Left forelimb (tissue), 1 donor: ENCODE results near the gene UHRF2.
"Not testable (repeated sequence)": the region's sequence is repeated elsewhere in the genome, so short reads cannot be mapped to it uniquely, and the experiment has no call there.

ENCODE experiments used
- DNase-seq: peaks from one replicate; pipeline ENCODE4 v3.0.0-alpha.2; 2018; ENCODE audit warnings: low spot score

The UHRF2 gene

GRCh38 chr9:6489099-6489498 lies 76.1 kb downstream of the UHRF2 start:
- DNase-seq, result no peak

GRCh38 chr9:6490863-6491262 lies 77.9 kb downstream of the UHRF2 start:
- DNase-seq, result no peak

- no peak for DNase-seq
Observed at GRCh38 chr9:6495466-6495865, 82.5 kb downstream of the UHRF2 start.

- no peak for DNase-seq
Observed at GRCh38 chr9:6498982-6499381, 86.0 kb downstream of the UHRF2 start.

GRCh38 chr9:6501526-6502210 lies 88.7 kb downstream of the UHRF2 start:
- DNase-seq, result no peak

GRCh38 chr9:6502399-6502798 lies 89.4 kb downstream of the UHRF2 start:
- no peak for DNase-seq

GRCh38 chr9:6506571-6506970 lies 93.6 kb downstream of the UHRF2 start:
- no peak for DNase-seq

- no peak for DNase-seq
Observed at GRCh38 chr9:6512085-6512657, 99.2 kb downstream of the UHRF2 start.

GRCh38 chr9:6522263-6522662 lies 109.3 kb downstream of the UHRF2 start:
- DNase-seq, result no peak

GRCh38 chr9:6525326-6526045 lies 112.5 kb downstream of the UHRF2 start:
- DNase-seq, result no peak

- no peak for DNase-seq
Observed at GRCh38 chr9:6535594-6535993, 122.6 kb downstream of the UHRF2 start.

- no peak for DNase-seq
Observed at GRCh38 chr9:6538666-6539071, 125.7 kb downstream of the UHRF2 start.

- DNase-seq, result not testable (repeated sequence)
Observed at GRCh38 chr9:6542617-6543016, 129.6 kb downstream of the UHRF2 start.

GRCh38 chr9:6543204-6543603 lies 130.2 kb downstream of the UHRF2 start:
- DNase-seq, result no peak

GRCh38 chr9:6545017-6545691 lies 132.2 kb downstream of the UHRF2 start:
- DNase-seq, result no peak

GRCh38 chr9:6549106-6549800 lies 136.3 kb downstream of the UHRF2 start:
- no peak for DNase-seq

- DNase-seq, result no peak
Observed at GRCh38 chr9:6551136-6551535, 138.1 kb downstream of the UHRF2 start.

- DNase-seq, result no peak
Observed at GRCh38 chr9:6552033-6552432, 139.0 kb downstream of the UHRF2 start.

GRCh38 chr9:6552498-6553121 lies 139.6 kb downstream of the UHRF2 start:
- DNase-seq, result no peak

GRCh38 chr9:6553866-6554265 lies 140.9 kb downstream of the UHRF2 start:
- DNase-seq, result no peak
